GM23248 (cell line): ENCODE results near the gene ISOC1. TPM values are rescaled to one million over a fixed set of nuclear protein-coding genes. Genes with fewer than 3 reads are reported as not detected.

Source experiments
- DNase-seq: peaks from one replicate; pipeline ENCODE4 v3.0.0-alpha.2; 2015
- H2AFZ ChIP-seq: fragments of 200-600 bp; sonication (generic); 2 replicates; pipeline ENCODE4 v1.6.1; 2016; ENCODE audit warnings: antibody characterized with exemption
- H3F3A ChIP-seq: fragments of 200-600 bp; sonication (generic); 2 replicates; pipeline ENCODE4 v1.6.1; 2016; ENCODE audit warnings: mild to moderate bottlenecking, antibody characterized with exemption, mixed run types; ENCODE audit not compliant: insufficient read depth
- H3K27ac ChIP-seq: fragments of 200-600 bp; sonication (generic); 2 replicates; pipeline ENCODE4 v1.5.1; 2016; ENCODE audit warnings: mild to moderate bottlenecking
- H3K27me3 ChIP-seq: fragments of 200-600 bp; sonication (generic); replicated peaks from 2 replicates; pipeline ENCODE4 v1.6.1; 2016; ENCODE audit warnings: mild to moderate bottlenecking; ENCODE audit not compliant: insufficient read depth
- H3K36me3 ChIP-seq: fragments of 200-600 bp; sonication (generic); 2 replicates; pipeline ENCODE4 v1.6.1; 2016; ENCODE audit warnings: low read depth, mild to moderate bottlenecking
- H3K4me1 ChIP-seq: fragments of 200-600 bp; sonication (generic); 2 replicates; pipeline ENCODE4 v1.6.1; 2016; ENCODE audit warnings: mild to moderate bottlenecking; ENCODE audit not compliant: insufficient read depth
- H3K4me2 ChIP-seq: fragments of 200-600 bp; sonication (generic); one replicate; pipeline ENCODE4 v1.6.1; 2016; ENCODE audit warnings: mild to moderate bottlenecking; ENCODE audit not compliant: unreplicated experiment
- H3K4me3 ChIP-seq: fragments of 200-600 bp; sonication (generic); 2 replicates; pipeline ENCODE4 v1.5.1; 2016; ENCODE audit warnings: mild to moderate bottlenecking
- H3K79me2 ChIP-seq: fragments of 200-600 bp; sonication (generic); 2 replicates; pipeline ENCODE4 v1.6.1; 2016; ENCODE audit warnings: mild to moderate bottlenecking; ENCODE audit not compliant: insufficient read depth
- H3K9ac ChIP-seq: fragments of 200-600 bp; sonication (generic); 2 replicates; pipeline ENCODE4 v1.6.1; 2016; ENCODE audit warnings: mild to moderate bottlenecking
- H3K9me2 ChIP-seq: fragments of 200-600 bp; sonication (generic); 2 replicates; pipeline ENCODE4 v1.6.1; 2016; ENCODE audit warnings: mixed run types, mild to moderate bottlenecking, moderate library complexity; ENCODE audit not compliant: insufficient read depth
- H3K9me3 ChIP-seq: fragments of 200-600 bp; sonication (generic); one replicate; pipeline ENCODE4 v1.6.1; 2017; ENCODE audit warnings: low read depth
- H4K20me1 ChIP-seq: fragments of 200-600 bp; sonication (generic); 2 replicates; pipeline ENCODE4 v1.6.0; 2016; ENCODE audit not compliant: insufficient read depth
- EZH2 ChIP-seq: fragments of 200-600 bp; sonication (generic); IDR thresholded peaks from 2 replicates; pipeline ENCODE4 v1.6.1; 2018; ENCODE audit warnings: antibody characterized with exemption, mild to moderate bottlenecking; ENCODE audit not compliant: insufficient read depth, poor library complexity, severe bottlenecking
- EZH2phosphoT487 ChIP-seq: fragments of 200-600 bp; sonication (generic); IDR thresholded peaks from 2 replicates; pipeline ENCODE4 v1.6.1; 2018; ENCODE audit warnings: antibody characterized with exemption, moderate library complexity, mild to moderate bottlenecking, low read depth; ENCODE audit not compliant: insufficient read depth
- WGBS, 2 experiments: methylation state at CpG; one replicate each; pipeline ENCODE4 v1.1.6; 2015 to 2017; ENCODE audit warnings: low lambda C conversion rate in 2 of 2, low coverage in 1 of 2; ENCODE audit errors: missing lambda C conversion rate in 2 of 2; 5-methylcytosine and 5-hydroxymethylcytosine counted together
- in situ Hi-C: fragments of 300-500 bp; cut with MboI; formaldehyde crosslinking; loops from 2 replicates; pipeline ENCODE4 v1.15.0; 2020
- polyA plus RNA-seq: library from polyadenylated mRNA; unstranded; fragments of >200 nt; fragmentation: Nextera tagmentation; extraction: Ambion mirVana; gene quantifications from 2 replicates; pipeline ENCODE4 v1.2.1, GENCODE V29; 2016
- total RNA-seq: library from RNA; depleted of rRNA; stranded (reverse); fragments of >200 nt; shearing (Covaris generic); gene quantifications from 2 replicates; pipeline ENCODE4 v1.2.3, GENCODE V29; 2014

Gene ISOC1
- total and polyA plus RNA-seq, 2 experiments from 2014 or later, result 6.2 to 11.5 TPM

GRCh38 chr5:129065721-129066120 lies 28.8 kb upstream of the ISOC1 start:
- no peak for DNase-seq
- H2AFZ ChIP-seq, result no peak overlapping the region
- H3K4me2 ChIP-seq, result no peak overlapping the region
- no peaks in the 10 kb centered on the region for H3K36me3 ChIP-seq
- in situ Hi-C loops, result no loop called here
- H3K9ac ChIP-seq, result no peak overlapping the region
- H3K27me3 ChIP-seq, result peaks cover 2% of the 10 kb centered on the region; the same call in 1 of the 2 replicates
- H3F3A ChIP-seq, result no peaks in the 10 kb centered on the region
- WGBS, 2 experiments, result 26 to 31% methylated on average over 2 of the region's 2 CpGs
- no peak for TF ChIP-seq EZH2phosphoT487
- TF ChIP-seq EZH2, result no peak
- no peaks in the 10 kb centered on the region for H3K9me2 ChIP-seq
- no peak overlapping the region for H3K27ac ChIP-seq
- no peaks in the 10 kb centered on the region for H3K4me1 ChIP-seq
- H3K9me3 ChIP-seq, result no peaks in the 10 kb centered on the region
- no peak overlapping the region for H3K4me3 ChIP-seq
- no peaks in the 10 kb centered on the region for H3K79me2 ChIP-seq
- no peaks in the 10 kb centered on the region for H4K20me1 ChIP-seq

- no peak overlapping the region for H3K27ac ChIP-seq
- no peaks in the 10 kb centered on the region for H3K36me3 ChIP-seq
- H3K79me2 ChIP-seq, result no peaks in the 10 kb centered on the region
- H3K9me3 ChIP-seq, result no peaks in the 10 kb centered on the region
- TF ChIP-seq EZH2phosphoT487 (no peak), EZH2 (no peak)
- no peaks in the 10 kb centered on the region for H3F3A ChIP-seq
- no peak for DNase-seq
- H3K9me2 ChIP-seq, result no peaks in the 10 kb centered on the region
- H3K4me3 ChIP-seq, result no peak overlapping the region
- H3K4me1 ChIP-seq, result no peaks in the 10 kb centered on the region
- H2AFZ ChIP-seq, result no peak overlapping the region
- in situ Hi-C loops, result no loop called here
- no peaks in the 10 kb centered on the region for H4K20me1 ChIP-seq
- H3K27me3 ChIP-seq, result peaks cover 2% of the 10 kb centered on the region; the same call in 1 of the 2 replicates
- no peak overlapping the region for H3K4me2 ChIP-seq
- H3K9ac ChIP-seq, result no peak overlapping the region
Measured at GRCh38 chr5:129067745-129068144, 26.8 kb upstream of the ISOC1 start.

- no peak overlapping the region for H3K27ac ChIP-seq
- no peak overlapping the region for H2AFZ ChIP-seq
- WGBS, 2 experiments, result 56 to 61% methylated on average over 2 of the region's 2 CpGs
- in situ Hi-C loops, result no loop called here
- H3K36me3 ChIP-seq, result no peaks in the 10 kb centered on the region
- TF ChIP-seq EZH2phosphoT487, result no peak
- no peak for TF ChIP-seq EZH2
- no peak overlapping the region for H3K4me3 ChIP-seq
- H3F3A ChIP-seq, result no peaks in the 10 kb centered on the region
- peaks cover 2% of the 10 kb centered on the region; the same call in 1 of the 2 replicates for H3K27me3 ChIP-seq
- no peak overlapping the region for H3K4me2 ChIP-seq
- DNase-seq, result no peak
- H3K9ac ChIP-seq, result no peak overlapping the region
- no peaks in the 10 kb centered on the region for H3K79me2 ChIP-seq
- no peaks in the 10 kb centered on the region for H3K9me3 ChIP-seq
- H3K9me2 ChIP-seq, result no peaks in the 10 kb centered on the region
- H4K20me1 ChIP-seq, result no peaks in the 10 kb centered on the region
- no peaks in the 10 kb centered on the region for H3K4me1 ChIP-seq
Measured at GRCh38 chr5:129069292-129069691, 25.3 kb upstream of the ISOC1 start.

- no peaks in the 10 kb centered on the region for H3K9me2 ChIP-seq
- no peaks in the 10 kb centered on the region for H3K79me2 ChIP-seq
- H3K9ac ChIP-seq, result no peak overlapping the region
- H3K27ac ChIP-seq, result no peak overlapping the region
- in situ Hi-C loops, result no loop called here
- DNase-seq, result no peak
- TF ChIP-seq EZH2phosphoT487, result no peak
- TF ChIP-seq EZH2, result no peak
- no peak overlapping the region for H3K4me3 ChIP-seq
- peaks cover 2% of the 10 kb centered on the region; the same call in 1 of the 2 replicates for H3K27me3 ChIP-seq
- H4K20me1 ChIP-seq, result no peaks in the 10 kb centered on the region
- no peak overlapping the region for H2AFZ ChIP-seq
- H3F3A ChIP-seq, result no peaks in the 10 kb centered on the region
- H3K4me1 ChIP-seq, result no peaks in the 10 kb centered on the region
- H3K9me3 ChIP-seq, result no peaks in the 10 kb centered on the region
- H3K36me3 ChIP-seq, result no peaks in the 10 kb centered on the region
- WGBS, 2 experiments, result 26 to 35% methylated on average over 3 of the region's 3 CpGs
- H3K4me2 ChIP-seq, result no peak overlapping the region
Measured at GRCh38 chr5:129073111-129073510, 21.4 kb upstream of the ISOC1 start.

GRCh38 chr5:129074903-129075302 lies 19.6 kb upstream of the ISOC1 start:
- no peak overlapping the region for H3K27ac ChIP-seq
- no peaks in the 10 kb centered on the region for H3K79me2 ChIP-seq
- no peak overlapping the region for H3K4me2 ChIP-seq
- WGBS, 2 experiments, result 4 to 6% methylated on average over 4 of the region's 4 CpGs
- no peaks in the 10 kb centered on the region for H3K9me3 ChIP-seq
- no peak overlapping the region for H3K4me3 ChIP-seq
- H3K4me1 ChIP-seq, result no peaks in the 10 kb centered on the region
- no peak for DNase-seq
- H2AFZ ChIP-seq, result no peak overlapping the region
- H3K36me3 ChIP-seq, result no peaks in the 10 kb centered on the region
- no peaks in the 10 kb centered on the region for H3F3A ChIP-seq
- H4K20me1 ChIP-seq, result no peaks in the 10 kb centered on the region
- TF ChIP-seq EZH2 (no peak), EZH2phosphoT487 (no peak)
- no peaks in the 10 kb centered on the region for H3K9me2 ChIP-seq
- in situ Hi-C loops, result no loop called here
- no peak overlapping the region for H3K9ac ChIP-seq
- no peaks in the 10 kb centered on the region for H3K27me3 ChIP-seq
